HuH-7 (cell line): ENCODE measurements around the gene FCN1.

Experiments used
- DNase-seq: peaks from one replicate; pipeline ENCODE4 v3.0.0; 2011; ENCODE audit warnings: low spot score

The FCN1 gene

DNA sequence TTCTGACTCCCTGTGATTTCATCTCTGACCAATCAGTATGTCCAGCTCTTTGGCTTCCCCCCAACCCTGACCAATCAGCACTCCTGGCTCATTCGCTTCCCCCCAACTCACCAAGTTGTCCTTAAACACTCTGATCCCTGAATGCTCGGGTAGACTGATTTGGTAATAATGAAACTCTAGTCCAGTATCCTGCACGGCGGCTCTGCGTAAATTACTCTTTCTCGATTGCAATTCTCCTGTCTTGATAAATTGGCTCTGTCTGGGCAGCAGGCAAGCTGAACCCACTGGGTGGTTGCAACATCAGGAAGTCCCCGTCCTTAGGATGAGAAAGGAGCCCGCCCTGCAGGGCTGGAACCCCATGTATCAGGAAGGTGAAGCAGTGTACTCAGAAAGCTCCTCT lies 26.7 kb downstream of the FCN1 start:
- DNase-seq, result no peak

DNA sequence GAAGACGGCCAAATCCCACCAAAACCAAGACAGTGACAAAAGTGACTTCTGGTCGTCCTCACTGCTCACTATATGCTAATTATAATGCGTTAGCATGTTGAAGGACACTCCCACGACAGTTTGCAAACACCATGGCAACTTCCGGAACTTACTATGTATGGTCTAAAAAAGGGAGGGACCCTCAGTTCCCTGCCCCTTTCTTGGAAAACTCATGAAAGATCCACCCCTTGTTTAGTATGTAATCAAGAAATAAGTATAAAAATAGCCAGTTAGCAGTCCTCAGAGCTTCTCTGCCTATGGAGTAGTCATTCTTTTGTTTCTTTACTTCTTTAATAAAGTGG lies 27.6 kb downstream of the FCN1 start:
- DNase-seq, result no peak

DNA sequence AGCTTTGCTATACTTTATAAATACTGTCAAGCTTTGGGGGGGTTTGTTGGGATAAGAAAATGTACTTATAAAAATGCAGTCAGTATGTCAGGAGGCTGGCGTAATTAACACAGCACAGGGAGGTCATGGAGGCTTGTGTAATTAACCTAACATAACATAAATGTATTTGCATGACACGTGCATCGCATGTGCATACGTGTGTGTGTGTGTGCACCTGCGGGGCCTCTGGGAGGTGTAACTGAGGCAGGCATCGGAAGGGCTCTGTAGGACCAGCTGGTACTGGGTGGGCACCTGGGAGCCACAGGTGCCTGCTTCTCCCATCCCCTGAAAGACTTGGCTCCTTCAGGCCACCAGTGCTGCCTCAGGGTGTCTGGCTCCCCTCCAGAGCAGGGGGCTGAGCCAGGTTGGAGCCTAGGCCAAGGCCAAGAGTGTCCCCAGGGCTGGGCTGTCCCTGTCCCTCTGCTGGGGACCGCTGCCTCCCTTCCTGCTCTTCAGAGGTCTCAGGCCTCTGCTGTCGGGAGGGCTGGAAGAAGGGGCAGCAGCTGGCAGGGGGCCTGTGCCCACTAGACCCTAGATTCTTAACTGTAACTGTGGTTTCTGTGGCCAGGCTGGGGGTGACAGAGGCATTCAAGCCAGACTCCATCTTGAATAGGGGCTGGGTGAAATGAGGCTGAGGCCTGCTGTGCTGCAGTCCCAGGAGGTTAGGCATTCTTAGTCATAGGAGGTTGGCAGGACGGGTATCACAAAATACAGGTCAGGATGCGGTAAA lies 28.1 kb downstream of the FCN1 start:
- no peak for DNase-seq

DNA sequence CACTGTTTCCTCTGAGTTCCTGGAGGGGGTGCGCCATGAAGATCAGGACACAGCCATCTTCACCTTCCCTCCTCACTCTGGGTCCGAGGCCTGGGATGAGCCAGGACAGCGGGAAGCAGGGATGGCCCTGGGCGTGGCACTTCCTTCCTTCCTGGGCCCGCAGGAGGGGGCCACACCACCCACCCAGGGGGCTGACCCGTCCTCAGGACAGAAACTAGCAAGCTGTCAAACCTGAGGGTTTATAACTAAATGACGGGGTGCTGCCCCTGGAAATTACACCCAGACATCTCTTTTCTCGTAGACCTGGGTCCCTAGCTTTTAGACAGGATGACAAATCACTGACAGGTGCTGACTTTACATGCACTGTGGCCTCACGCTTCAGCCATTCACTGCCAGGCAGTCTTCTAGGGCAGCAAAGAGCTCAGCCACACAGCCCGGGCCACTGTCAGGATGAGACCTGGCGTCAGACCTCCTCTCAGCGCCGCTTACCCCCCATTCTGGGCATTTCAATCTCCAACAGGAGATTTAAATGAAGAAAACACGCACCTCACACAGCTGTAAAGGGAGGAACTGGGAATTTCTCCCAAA lies 29.0 kb downstream of the FCN1 start:
- no peak for DNase-seq

DNA sequence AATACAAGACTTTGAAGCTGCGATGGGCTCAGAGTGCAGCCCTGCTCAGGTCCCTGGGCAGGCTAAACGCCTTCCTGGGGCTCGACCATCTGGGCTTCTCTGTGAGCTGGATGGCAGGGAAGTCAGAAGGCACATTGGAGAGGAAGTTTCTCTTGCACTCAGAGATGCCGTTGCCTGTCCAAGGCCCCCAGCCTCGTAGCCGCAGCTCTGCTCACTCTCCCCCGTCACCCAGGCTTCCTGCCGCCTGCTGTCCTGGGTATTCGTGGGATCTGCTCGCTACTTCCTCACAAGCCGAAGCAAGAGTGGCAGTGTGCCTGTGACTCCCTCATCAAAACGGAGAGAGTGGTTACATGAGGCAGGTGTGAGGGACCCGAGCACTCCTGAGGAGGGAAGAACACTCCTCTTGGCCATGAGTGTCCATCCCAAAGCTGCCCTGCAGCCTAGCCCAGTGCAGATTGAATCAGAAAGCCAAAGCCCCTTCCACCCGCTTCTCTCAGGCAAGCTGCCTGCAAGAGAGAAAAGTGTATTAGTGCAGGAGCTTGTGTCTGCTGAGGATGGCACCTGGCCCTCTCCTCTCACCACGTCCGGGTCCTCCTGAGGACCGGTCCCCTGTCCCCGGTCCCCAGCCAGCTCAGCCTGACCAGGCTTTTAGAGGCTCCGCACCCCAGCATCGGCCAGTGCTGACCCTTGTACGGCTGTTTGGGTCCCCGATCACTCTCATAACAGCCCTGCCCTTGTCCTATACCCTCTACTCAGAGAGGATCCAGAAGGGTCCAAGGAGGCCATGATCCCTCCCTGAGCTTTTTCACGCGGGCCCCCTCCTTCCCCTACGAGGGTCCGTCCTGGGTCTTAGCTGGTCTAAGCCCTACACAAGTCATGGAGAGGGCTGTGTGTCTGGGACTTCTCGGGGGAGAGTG lies 29.8 kb downstream of the FCN1 start:
- DNase-seq, result no peak

DNA sequence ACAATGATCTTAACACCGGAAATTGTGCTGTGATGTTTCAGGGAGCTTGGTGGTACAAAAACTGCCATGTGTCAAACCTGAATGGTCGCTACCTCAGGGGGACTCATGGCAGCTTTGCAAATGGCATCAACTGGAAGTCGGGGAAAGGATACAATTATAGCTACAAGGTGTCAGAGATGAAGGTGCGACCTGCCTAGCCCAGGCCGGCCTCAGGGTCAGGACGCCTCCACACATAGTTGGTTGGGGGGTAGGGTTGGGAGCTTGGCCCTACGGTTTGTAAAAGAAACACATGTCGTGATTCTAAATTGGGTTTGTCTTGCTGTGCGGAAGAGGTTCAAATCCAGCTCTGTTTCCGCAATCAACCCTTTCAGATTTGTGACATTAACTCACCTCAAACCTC lies 30.5 kb downstream of the FCN1 start:
- no peak for DNase-seq

DNA sequence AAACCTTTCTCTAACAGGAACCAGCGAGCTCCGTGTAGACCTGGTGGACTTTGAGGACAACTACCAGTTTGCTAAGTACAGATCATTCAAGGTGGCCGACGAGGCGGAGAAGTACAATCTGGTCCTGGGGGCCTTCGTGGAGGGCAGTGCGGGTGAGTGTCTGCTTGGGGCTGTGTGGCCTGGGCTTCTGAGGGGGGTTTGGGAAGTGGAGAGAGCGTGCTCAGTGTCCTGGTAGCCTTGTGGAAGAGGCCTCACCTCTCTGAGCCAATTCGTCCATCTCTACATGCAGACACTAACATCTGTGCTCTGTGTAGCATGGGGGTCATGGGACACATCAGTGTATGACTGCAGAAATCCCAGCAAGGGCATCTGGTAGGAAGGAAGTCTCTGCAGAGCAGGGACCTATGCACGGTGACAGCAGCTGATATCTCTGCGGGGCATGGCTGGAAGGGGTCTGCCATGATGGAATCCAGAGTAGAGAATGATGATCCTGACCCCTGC lies 31.2 kb downstream of the FCN1 start:
- DNase-seq, result no peak

DNA sequence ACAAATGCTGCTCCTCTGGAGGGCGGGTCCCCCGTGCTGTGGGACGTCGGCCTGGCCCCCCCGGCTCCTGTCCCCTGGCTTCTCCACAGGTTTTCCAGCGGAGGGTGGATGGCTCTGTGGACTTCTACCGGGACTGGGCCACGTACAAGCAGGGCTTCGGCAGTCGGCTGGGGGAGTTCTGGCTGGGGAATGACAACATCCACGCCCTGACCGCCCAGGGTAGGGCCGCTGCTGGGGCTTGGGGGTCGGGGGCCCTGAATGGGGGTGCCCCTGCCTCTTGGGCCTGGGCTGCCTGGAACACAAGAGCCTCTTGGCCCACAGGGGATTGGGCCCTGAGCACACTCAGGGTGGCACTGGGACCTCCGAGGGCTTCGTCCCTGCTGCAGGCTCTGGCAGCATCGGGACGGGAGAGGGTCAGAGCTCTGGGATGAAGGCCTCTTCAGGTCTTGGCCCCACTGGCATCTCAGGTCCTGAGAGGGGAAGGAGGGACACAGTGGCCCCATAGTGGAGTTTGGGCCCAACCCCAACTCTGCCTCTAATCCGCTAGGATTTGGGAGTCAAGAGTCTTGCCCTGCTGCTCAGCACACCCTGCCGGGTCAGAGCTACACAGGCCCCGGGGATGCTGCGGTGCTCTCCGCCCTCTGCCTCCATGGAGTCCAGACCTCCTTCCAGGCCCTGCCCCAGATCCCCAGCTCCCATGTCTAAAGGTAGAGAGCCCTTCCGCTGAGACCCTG lies 31.9 kb downstream of the FCN1 start:
- DNase-seq, result no peak

DNA sequence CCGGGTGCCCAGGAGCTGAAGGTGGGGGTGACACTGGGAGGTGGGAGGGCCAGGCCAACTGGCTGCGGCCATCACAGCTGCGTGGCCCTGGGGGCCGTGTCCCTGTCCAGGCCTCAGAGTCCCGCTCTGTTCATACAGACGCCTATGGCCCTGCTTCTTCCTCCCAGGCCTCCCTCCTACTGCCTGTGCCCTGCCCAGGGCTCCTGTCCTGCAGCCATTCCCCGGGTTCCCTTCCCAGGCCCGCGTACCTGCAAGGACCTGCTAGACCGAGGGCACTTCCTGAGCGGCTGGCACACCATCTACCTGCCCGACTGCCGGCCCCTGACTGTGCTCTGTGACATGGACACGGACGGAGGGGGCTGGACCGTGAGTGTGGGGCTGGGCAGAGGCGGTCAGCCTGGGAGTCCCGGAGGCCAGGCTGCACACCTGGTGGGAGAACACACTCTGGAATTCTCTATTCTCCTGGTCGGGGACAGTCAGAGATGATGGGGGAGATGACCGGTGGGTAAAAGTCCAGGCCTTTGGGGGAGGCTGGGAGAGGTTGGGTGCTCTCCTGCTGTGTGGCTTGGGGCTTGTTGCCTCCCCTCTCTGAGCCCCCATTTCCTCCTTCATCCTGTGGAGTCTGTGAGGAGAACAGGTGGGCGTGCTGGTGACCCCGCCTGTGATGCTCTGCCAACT lies 32.6 kb downstream of the FCN1 start:
- no peak for DNase-seq

DNA sequence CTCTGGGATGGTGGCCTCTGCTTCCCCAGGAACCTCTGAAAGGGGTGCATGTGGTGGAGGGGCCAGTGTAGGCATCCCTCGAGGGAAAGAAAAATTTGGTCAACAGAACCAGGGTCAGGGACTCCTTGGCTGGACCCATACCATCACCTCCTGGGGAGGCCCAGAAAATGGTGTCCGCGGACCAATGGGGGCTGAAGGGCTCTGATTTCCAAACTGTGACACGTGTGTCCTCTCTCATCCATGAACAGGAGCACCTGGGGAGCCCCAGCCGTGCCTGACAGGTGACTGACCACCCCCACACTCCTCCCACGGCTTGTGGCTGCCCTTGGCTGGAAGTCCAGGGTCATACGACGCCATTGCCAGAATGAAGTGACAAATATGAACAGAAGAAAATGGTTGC lies 33.2 kb downstream of the FCN1 start:
- no peak for DNase-seq

DNA sequence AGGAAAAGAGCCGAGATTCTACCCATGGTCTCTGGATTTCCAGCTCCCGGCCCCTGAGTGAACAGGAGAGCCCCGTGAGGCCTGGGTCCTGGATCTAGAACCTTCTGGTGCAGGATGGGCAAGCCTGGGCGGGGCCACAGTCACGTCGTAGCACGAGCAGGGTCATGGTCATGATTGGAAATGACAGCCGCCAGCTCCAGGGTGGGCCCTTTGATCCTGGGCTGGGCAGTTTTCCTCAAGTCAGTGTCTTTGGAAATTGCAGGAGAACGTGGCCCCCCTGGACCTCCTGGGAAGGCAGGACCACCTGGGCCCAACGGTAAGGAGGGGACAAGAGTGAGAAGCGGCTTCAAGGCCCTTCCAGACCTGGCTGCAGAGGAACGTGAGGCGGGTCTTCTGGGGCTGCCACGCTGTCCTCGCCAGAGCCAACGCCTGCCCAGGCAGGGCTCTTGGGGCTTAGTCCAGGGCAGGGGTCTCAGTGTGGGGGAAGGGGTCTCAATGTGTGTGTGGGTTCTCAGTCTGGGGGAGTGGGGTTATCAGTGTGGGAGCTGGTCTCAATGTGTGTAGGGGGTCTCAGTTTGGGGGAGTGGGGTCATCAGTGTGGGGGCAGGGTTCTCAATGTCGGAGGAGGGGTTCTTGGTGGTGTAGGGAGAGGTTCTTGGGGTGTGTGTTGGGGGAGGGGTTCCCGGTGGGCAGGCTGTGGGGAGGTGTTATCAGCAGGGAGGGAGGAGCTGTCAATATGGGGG lies 34.5 kb downstream of the FCN1 start:
- DNase-seq, result no peak

DNA sequence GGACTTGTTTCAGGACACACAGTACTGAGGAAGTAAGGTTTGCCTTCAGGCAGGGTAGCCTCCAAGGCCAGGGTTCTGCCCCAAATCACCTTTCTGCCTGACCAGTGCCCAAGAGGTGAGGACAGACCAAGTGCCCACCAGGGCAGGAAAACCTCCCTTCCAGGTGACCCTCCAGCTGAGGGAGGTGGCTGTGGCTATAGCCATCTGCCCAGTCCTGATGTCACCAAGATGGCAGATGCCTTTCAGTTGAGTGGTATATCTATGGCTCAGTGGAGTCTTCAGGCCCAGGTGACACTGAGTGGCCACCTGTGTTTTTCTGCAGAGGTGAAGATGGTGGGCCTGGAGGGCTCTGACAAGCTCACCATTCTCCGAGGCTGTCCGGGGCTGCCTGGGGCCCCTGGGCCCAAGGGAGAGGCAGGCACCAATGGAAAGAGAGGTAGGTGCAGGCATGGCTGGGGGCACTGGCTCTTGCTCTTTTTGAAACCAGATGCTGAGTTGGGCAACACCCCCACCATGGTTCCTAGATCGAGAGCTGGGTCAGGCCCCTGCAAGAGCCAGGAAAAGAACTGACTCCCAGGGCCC lies 35.4 kb downstream of the FCN1 start:
- DNase-seq, result no peak

DNA sequence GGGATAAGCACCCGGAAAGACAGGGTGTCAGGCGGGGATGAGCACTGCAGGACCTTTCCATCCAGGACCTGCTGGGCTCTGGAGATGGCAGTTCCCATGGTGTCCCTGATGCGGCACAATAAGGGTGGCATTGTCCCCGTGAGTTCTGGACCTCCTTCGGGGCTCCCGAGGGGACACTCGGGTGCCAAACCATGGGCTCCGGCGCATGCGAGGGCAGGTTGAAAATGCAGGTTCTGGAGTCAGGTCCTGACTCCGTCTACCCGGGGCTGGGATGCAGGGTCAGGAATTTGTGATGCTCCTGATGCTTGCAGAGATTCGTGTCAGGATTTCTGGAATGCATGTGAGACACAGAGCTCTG lies 36.4 kb downstream of the FCN1 start:
- no peak for DNase-seq

DNA sequence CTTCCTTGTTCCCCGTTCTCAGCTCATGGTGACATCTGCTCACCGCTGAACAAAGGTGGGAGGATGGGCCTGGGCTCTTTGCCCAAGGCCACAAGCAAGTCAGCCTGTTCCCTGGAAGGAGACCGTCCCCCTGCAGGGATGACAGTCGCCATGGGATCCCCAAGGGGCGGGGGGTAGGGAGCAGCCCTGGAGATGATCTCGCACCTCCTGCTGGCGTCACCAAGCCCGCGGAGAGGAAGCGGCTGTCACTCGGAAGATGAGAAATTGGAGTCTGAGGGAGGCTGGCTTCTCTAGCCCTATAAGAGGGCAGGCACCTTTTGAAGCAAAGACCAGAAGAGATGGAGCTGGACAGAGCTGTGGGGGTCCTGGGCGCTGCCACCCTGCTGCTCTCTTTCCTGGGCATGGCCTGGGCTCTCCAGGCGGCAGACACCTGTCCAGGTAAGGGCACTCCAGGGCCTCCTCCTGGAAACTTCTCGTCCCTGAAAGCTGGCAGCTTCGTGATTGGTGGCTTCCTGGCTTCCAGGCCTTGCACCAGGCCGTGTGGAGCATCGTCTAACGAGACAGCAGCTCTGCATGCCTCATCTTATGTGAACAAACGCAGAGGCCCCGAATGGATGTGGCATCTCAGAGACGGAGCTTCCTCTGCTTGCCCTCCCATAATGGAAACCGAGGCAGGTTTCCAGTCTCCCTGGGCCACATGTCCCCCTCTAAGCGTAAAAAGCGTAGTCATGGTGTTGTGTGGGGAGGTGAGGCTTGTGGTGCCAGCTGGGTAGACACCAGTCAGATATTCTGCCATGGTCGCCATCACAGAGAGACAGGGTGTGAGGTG lies 37.0 kb downstream of the FCN1 start, which contains the start of gene FCN2:
Gene FCN2 (plus strand): TSS at position 327 of the 829 bp plus-strand sequence. CDS start 12 bp downstream, at position 339.
- no peak for DNase-seq

DNA sequence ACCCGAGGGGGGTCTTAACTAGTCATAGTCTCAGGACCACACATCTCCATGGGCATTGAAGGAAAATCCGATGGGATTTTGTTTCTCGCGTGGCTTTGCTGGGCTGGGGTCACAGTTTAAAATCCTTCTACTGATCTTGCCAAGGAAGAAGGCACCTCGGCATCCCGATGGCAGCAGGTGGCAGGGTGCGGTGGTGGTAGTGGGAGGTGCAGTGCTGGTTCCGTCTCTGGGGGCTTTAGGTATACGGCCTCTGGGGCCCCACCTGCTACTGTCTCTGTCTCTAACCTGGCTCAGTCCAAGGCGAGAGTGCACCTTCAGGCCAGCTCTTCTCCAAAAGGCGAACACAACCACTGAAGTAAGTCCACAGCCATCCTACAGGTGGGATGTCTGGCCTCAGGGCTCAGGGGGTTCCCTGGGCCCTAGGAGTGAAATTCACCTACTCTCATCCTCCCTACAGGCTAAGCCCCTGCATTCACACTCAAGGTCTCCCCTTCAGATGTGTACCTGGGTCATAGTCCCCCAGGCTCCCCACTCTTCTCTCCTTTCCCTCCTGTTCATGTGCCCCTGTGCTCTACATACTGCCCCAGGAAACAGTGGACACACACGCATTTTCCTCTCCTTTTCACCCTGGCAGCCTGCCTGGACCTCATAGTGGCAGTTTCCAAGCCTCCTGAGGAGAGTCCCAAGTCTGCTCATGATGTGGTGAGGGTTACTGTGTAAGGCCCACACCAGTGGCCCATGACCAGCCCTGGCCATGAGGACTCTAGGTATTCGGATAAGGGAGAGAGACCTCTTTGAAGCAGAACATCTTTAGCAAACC lies 37.8 kb downstream of the FCN1 start:
- DNase-seq, result no peak

DNA sequence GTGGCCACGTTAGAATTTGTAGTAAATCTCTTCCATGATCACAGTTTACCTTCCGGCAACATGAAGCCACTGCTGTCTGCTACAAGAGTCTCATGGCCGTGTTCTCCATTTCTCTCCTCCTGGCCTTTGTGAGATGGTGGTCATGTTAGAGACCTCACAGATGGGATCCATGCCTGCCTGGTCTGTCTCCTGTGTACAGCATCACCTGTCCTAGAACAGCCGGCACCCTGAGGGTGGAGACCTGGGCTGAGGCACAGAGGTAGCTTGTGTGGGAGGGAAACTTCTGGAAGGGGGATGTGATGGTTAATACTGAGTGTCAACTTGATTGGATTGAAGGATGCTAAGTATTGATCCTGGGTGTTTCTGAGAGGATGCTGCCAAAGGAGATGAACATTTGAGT lies 40.2 kb downstream of the FCN1 start:
- no peak for DNase-seq

DNA sequence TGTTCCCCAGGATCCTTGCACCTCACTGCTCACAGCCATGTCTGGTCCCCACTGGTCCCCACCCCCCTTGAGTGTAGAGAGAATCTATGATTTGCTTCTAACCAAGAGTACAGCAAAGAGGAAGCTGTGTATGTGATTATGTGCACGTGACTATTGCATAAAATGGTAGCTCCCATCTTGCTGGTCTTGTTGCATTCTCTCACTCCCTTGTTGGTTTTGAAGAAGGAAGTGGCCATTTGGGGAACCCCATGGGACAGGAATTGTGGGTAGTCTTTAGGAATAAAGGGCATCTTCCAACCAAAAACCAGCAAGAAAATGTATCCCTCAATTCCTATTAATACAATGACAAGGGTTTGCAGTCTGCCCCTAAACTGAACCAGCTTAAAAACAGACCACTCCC lies 42.3 kb downstream of the FCN1 start:
- DNase-seq, result no peak

DNA sequence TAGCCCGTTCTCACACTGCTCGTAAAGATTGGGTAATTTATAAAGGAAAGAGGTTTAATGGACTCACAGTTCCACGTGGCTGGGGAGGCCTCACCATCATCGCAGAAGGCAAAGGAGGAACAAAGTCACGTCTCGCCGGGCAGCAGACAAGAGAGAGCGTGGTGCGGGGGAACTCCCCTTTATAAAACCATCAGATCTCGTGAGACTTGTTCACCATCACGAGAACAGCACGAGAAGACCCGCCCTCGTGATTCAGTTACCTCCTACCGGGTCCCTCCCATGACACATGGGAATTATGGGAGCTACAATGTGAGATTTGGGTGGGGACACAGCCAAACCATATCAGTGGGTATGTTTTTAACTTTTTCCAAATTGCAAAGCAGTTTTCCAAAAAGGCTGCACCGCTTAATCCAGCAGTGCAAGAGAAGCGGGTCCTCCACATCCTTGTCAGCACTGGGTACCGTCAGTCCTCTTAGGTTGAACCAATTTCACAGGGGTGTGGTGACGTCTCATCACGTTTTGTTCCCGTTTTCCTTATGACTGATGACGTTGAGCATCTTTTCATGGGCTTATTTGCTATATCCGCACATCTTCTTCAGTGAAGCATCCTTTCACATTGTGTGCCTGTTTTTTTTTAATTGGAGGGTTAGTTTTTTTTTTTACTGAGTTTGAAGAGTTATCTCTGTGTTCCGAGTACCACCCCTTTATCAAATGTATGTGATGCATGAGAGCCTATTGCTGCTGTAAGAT lies 45.1 kb downstream of the FCN1 start:
- no peak for DNase-seq
